ENCODE data around the gene ELK4.
A peak's percentile ranks its signal among the peaks of the same experiment; 100 is the strongest.

Gene ELK4

DNA sequence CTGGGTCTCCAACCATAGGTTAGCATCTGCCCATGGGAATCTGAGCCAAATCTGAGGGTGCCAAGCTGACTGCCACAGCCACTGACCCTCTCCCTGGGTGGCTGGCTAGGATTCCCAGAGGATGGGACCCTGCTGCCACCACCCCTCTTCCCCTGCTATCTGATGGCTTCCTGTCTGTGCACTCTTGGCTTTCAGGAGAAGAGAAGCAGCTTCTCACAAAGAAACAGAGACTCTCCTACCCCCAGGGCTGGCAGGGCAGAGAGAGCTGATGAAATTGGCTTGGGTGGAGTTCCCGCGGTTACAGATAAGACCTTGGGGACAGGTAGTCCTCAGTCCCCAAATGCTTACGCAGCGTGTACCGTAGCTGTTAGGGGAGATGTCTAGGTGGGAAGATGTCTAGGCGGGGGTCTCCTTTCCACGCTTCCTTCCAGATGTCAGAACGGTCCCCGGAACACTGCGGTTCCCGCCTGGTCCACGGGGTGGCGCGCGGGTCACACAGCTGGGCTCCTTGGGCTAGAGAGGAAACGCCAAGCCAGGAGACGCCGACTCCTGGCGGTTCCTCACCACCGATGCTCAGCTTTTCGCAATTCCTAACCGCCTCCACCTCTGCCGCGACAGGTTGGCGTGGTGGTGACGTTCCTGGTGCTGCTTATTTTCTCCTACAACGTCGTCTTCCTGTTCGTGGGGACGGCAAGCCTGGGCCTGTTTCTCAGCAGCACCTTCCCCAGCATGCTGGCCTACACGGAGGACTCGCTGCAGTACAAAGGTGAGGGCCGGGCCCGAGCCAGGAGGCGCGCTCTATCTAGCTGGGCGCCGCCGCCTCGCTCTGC, 40.1 kb downstream of the ELK4 start:
- Histone ChIP-seq H3K4me3 (ENCODE audit: low read length in 2 of 2) (peak overlapping the region; percentile 71 to 80), H3K27ac (ENCODE audit: low read depth in 2 of 2, low read length in 2 of 2) (peak overlapping the region; percentile 78 to 82), H3K27me3 (ENCODE audit: control insufficient read depth in 2 of 2, insufficient read depth in 2 of 2, low read length in 2 of 2) (no peaks in the 10 kb centered on the region), H3K9me3 (ENCODE audit: control insufficient read depth in 2 of 2, low read length in 2 of 2) (no peaks in the 10 kb centered on the region), H3K36me3 (ENCODE audit: control insufficient read depth in 2 of 2, insufficient read depth in 2 of 2, low read length in 2 of 2) (peaks cover 0 to 5% of the 10 kb centered on the region in 2 donors), H3K4me1 (ENCODE audit: control insufficient read depth in 2 of 2, insufficient read depth in 2 of 2, low read length in 2 of 2) (peaks cover 16 to 23% of the 10 kb centered on the region in 2 donors), H3K9ac (ENCODE audit: low read depth in 1 of 2, low read length in 2 of 2) (peak overlapping the region; percentile 70 to 76)

DNA sequence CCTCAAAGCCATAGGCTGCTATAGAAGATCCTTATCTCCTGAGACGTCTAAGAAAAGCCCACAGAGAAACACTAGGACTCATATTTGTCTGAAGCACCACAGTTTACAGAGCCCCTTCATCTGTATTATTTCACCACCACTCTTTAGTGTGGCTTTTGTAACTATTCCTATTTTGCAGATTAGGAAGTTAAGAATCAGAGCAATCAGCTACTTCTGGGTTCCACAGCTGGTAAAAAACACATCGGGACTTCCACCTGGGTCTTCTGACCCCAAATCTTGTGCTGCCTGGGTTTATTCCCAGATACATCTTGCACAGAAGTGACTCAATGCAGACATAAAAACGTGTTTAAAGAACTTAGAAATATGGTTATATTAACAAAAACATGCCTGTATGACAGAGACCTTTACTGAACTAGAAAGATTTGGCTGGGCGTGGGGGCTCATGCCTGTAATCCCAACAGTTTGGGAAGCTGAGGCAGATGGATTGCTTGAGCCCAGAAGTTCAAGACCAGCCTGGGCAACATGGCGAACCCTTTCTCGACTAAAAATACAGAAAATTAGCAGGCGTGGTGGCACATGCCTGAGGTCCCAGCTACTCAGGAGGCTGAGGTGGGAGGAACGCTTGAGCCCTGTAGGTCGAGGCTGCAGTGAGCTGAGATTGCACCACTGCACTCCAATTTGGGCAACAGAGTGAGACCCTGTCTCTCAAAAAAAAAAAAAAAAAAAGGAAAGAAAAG, 40.9 kb downstream of the ELK4 start:
- no peak overlapping the region for H3K4me3 ChIP-seq (ENCODE audit: low read length in 2 of 2)

DNA sequence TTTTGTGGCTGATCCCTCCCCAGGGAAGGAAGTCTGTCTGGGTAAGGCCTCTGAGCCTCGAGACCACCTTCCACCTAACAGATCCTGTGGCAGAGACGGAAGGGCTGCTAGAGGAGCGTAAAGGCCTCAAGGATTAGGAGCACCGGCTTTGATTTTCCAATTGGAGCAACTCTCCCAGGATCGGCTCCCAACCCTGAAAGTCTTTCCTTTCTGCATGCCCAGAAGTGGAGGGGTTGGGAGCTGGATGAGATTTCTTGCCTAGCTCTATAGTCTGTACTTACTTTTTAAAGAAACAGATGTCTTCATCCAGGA, 41.4 kb downstream of the ELK4 start:
- Histone ChIP-seq H3K27ac (ENCODE audit: low read depth in 2 of 2, low read length in 2 of 2) (peak overlapping the region; percentile 40 to 43), H3K9me3 (ENCODE audit: control insufficient read depth in 2 of 2, low read length in 2 of 2) (no peaks in the 10 kb centered on the region), H3K4me1 (ENCODE audit: control insufficient read depth in 2 of 2, insufficient read depth in 2 of 2, low read length in 2 of 2) (peaks cover 23 to 32% of the 10 kb centered on the region in 2 donors), H3K36me3 (ENCODE audit: control insufficient read depth in 2 of 2, insufficient read depth in 2 of 2, low read length in 2 of 2) (peaks cover 0 to 3% of the 10 kb centered on the region in 2 donors), H3K27me3 (ENCODE audit: control insufficient read depth in 2 of 2, insufficient read depth in 2 of 2, low read length in 2 of 2) (no peaks in the 10 kb centered on the region), H3K4me3 (ENCODE audit: low read length in 2 of 2) (no peak overlapping the region), H3K9ac (ENCODE audit: low read depth in 1 of 2, low read length in 2 of 2) (no peak overlapping the region)

More for the DNA sequence above, 40.9 kb downstream of the ELK4 start:
- Histone ChIP-seq H3K9me3 (ENCODE audit: control insufficient read depth in 2 of 2, low read length in 2 of 2) (no peaks in the 10 kb centered on the region), H3K27me3 (ENCODE audit: control insufficient read depth in 2 of 2, insufficient read depth in 2 of 2, low read length in 2 of 2) (no peaks in the 10 kb centered on the region), H3K9ac (ENCODE audit: low read depth in 1 of 2, low read length in 2 of 2) (no peak overlapping the region), H3K27ac (ENCODE audit: low read depth in 2 of 2, low read length in 2 of 2) (peak overlapping the region; percentile 40 to 43), H3K36me3 (ENCODE audit: control insufficient read depth in 2 of 2, insufficient read depth in 2 of 2, low read length in 2 of 2) (peaks cover 0 to 3% of the 10 kb centered on the region in 2 donors), H3K4me1 (ENCODE audit: control insufficient read depth in 2 of 2, insufficient read depth in 2 of 2, low read length in 2 of 2) (peaks cover 19 to 27% of the 10 kb centered on the region in 2 donors)

DNA sequence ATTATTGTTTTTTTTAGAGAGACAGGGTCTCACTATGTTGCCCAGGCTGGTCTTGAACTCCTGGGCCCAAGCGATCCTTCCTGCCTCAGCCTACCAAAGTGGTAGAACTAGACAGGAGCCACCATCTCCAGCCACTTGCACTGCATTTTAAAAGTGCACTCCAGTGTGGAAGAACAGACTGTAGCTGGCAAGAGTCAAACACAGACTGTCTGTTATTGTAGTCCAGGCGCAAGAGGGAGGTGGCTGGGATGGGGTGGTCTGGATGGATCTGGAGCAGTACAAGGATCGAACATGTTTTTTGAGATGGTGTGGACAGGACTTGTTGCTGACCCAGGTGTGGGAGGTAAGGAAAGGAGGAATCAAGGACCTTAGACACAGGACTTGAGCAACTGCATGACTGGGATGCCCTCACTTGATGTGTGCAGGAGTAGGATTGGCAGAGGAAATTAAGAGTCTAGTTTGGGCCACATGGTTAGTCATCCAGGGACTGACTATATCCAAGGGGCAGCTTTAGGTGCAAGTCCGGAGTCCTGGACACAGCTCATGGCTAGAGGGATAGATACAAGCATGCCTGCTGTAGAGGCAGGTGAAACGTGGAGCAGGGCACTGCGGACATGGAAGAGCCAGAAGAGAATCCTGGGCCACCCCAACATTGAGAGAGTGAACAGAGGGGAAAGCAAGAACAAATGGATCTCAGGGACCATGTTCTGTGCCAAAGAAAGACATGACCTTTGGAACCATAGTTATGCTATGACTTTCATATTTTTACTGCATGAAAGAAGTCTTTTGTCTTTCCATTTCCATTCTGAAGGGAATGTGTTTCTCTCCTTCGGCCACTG, 42.0 kb downstream of the ELK4 start:
- Histone ChIP-seq H3K27me3 (ENCODE audit: control insufficient read depth in 2 of 2, insufficient read depth in 2 of 2, low read length in 2 of 2) (no peaks in the 10 kb centered on the region), H3K9me3 (ENCODE audit: control insufficient read depth in 2 of 2, low read length in 2 of 2) (no peaks in the 10 kb centered on the region), H3K4me1 (ENCODE audit: control insufficient read depth in 2 of 2, insufficient read depth in 2 of 2, low read length in 2 of 2) (peaks cover 26 to 34% of the 10 kb centered on the region in 2 donors), H3K27ac (ENCODE audit: low read depth in 2 of 2, low read length in 2 of 2) (peak overlapping the region; percentile 40 to 43), H3K4me3 (ENCODE audit: low read length in 2 of 2) (no peak overlapping the region), H3K36me3 (ENCODE audit: control insufficient read depth in 2 of 2, insufficient read depth in 2 of 2, low read length in 2 of 2) (peaks cover 0 to 3% of the 10 kb centered on the region in 2 donors), H3K9ac (ENCODE audit: low read depth in 1 of 2, low read length in 2 of 2) (no peak overlapping the region)

DNA sequence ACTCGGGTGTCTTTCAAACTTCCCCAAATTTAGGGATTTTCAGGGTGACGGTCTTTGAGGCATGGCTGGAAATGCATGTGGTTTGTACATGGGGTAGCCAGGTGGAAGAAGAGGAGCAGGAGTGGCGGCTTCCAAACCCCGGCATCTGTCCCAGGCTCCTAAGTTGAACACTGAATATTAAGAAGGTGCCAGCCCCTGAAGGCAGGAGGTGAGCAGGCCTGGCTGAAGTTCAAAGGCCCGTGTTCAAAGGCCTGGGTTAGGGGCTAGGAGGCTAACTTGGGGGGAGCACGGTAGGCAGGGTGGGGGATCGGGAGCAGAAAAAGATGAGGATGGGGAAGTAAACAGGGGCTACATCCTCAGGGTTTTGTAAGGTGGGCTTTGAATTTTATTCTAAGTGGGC, 42.8 kb downstream of the ELK4 start:
- H3K9ac ChIP-seq (ENCODE audit: low read depth in 1 of 2, low read length in 2 of 2), result no peak overlapping the region
- no peaks in the 10 kb centered on the region for H3K27me3 ChIP-seq (ENCODE audit: control insufficient read depth in 2 of 2, insufficient read depth in 2 of 2, low read length in 2 of 2)
- H3K4me3 ChIP-seq (ENCODE audit: low read length in 2 of 2), result no peak overlapping the region
- no peak overlapping the region for H3K27ac ChIP-seq (ENCODE audit: low read depth in 2 of 2, low read length in 2 of 2)
- peaks cover 0 to 5% of the 10 kb centered on the region in 2 donors for H3K36me3 ChIP-seq (ENCODE audit: control insufficient read depth in 2 of 2, insufficient read depth in 2 of 2, low read length in 2 of 2)
- peaks cover 26 to 37% of the 10 kb centered on the region in 2 donors for H3K4me1 ChIP-seq (ENCODE audit: control insufficient read depth in 2 of 2, insufficient read depth in 2 of 2, low read length in 2 of 2)
- no peaks in the 10 kb centered on the region for H3K9me3 ChIP-seq (ENCODE audit: control insufficient read depth in 2 of 2, low read length in 2 of 2)

DNA sequence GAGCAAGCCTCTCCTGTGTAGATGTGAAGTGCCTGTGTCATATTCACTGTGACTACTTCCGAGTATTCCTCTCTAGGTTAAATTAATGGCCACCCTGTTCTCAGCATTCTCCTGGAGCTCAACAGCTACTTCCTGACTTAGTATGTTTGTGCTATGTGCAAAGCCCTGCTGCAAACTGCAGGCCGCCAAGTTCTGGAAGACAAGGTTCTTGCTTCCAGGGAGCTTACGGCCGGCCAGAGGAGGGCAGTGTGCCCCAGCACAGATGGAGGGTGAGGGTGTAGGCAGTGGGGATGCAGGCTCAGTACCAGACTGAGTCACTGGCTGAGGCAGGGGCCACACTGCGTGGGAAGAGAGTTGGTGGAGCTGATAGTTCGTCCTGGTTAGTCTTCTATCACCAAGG, 43.2 kb downstream of the ELK4 start:
- H3K27ac ChIP-seq (ENCODE audit: low read depth in 2 of 2, low read length in 2 of 2), result peak overlapping the region in 1 of 2 donors; percentile 13
- no peaks in the 10 kb centered on the region for H3K27me3 ChIP-seq (ENCODE audit: control insufficient read depth in 2 of 2, insufficient read depth in 2 of 2, low read length in 2 of 2)
- no peaks in the 10 kb centered on the region for H3K9me3 ChIP-seq (ENCODE audit: control insufficient read depth in 2 of 2, low read length in 2 of 2)
- H3K9ac ChIP-seq (ENCODE audit: low read depth in 1 of 2, low read length in 2 of 2), result no peak overlapping the region
- peaks cover 0 to 5% of the 10 kb centered on the region in 2 donors for H3K36me3 ChIP-seq (ENCODE audit: control insufficient read depth in 2 of 2, insufficient read depth in 2 of 2, low read length in 2 of 2)
- no peak overlapping the region for H3K4me3 ChIP-seq (ENCODE audit: low read length in 2 of 2)
- peaks cover 26 to 40% of the 10 kb centered on the region in 2 donors for H3K4me1 ChIP-seq (ENCODE audit: control insufficient read depth in 2 of 2, insufficient read depth in 2 of 2, low read length in 2 of 2)

DNA sequence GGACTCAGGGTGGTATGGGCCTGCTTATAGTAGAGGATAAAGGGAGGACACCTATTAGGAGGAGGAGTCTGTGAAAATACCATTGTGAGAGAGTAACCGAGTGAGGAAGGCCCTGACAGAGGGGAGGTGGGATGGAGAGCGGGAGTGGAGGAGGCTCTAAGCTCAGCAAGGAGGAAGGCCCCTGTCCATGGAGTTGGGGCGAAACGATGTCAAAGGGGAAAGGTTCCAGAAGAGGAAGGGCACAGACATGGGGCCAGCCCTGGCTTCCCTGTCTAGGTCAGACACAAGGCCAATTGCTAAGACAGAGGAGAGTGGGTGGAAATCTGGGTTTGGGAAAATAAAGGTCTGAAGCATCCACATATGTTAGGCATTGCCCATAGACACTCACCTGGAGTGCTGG, 44.2 kb downstream of the ELK4 start:
- no peak overlapping the region for H3K4me3 ChIP-seq (ENCODE audit: low read length in 2 of 2)
- H3K27me3 ChIP-seq (ENCODE audit: control insufficient read depth in 2 of 2, insufficient read depth in 2 of 2, low read length in 2 of 2), result no peaks in the 10 kb centered on the region
- H3K27ac ChIP-seq (ENCODE audit: low read depth in 2 of 2, low read length in 2 of 2), result no peak overlapping the region
- H3K36me3 ChIP-seq (ENCODE audit: control insufficient read depth in 2 of 2, insufficient read depth in 2 of 2, low read length in 2 of 2), result peaks cover 0 to 5% of the 10 kb centered on the region in 2 donors
- peaks cover 34 to 50% of the 10 kb centered on the region in 2 donors for H3K4me1 ChIP-seq (ENCODE audit: control insufficient read depth in 2 of 2, insufficient read depth in 2 of 2, low read length in 2 of 2)
- no peak overlapping the region for H3K9ac ChIP-seq (ENCODE audit: low read depth in 1 of 2, low read length in 2 of 2)
- no peaks in the 10 kb centered on the region for H3K9me3 ChIP-seq (ENCODE audit: control insufficient read depth in 2 of 2, low read length in 2 of 2)

DNA sequence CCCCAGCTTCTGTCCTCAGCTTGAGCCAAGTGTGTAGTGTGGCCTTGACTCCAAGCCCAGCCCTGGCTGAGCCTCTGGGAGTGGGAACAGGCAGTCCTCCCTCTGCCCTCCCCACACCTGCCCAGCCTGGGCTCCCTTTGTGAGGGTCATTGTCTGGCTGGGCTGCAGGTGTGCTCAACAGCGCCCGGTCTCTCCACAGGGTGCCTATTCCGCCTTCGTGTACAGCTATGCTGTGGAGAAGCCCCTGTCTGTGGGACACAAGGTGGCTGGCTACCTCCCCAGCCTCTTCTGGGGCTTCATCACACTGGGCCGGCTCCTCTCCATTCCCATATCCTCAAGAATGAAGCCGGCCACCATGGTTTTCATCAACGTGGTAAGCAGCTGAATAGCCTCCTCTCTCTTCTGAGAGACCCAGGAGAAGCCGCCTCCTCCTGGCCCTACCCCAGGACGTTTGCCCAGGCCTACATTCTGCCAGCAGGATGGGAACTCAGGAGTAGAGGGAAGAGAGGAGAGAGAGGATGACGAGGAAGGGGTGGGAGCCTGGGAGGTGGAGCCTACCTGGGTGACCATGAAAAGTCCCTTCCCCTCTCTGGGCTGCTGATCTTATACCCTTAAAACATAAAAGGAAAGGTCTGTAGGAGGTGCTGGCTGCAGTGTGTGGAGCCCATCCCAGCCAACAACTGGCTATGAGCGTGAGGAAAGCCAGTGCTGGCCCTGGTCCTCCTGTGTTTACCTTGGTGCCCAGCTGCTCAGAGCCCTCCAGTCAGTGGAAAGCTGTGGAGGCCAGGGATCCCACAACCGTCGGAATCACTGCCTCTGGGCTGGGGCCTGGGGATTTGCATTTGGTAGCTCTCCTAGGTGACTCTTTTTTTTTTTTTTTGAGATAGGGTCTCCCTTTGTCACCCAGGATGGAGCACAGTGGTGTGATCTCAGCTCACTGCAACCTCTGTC, 45.7 kb downstream of the ELK4 start:
- Histone ChIP-seq H3K27ac (ENCODE audit: low read depth in 2 of 2, low read length in 2 of 2) (peak overlapping the region; percentile 32 to 72), H3K9ac (ENCODE audit: low read depth in 1 of 2, low read length in 2 of 2) (peak overlapping the region in 1 of 2 donors; percentile 54), H3K4me3 (ENCODE audit: low read length in 2 of 2) (no peak overlapping the region), H3K9me3 (ENCODE audit: control insufficient read depth in 2 of 2, low read length in 2 of 2) (no peaks in the 10 kb centered on the region), H3K36me3 (ENCODE audit: control insufficient read depth in 2 of 2, insufficient read depth in 2 of 2, low read length in 2 of 2) (peaks cover 0 to 5% of the 10 kb centered on the region in 2 donors), H3K4me1 (ENCODE audit: control insufficient read depth in 2 of 2, insufficient read depth in 2 of 2, low read length in 2 of 2) (peaks cover 37 to 57% of the 10 kb centered on the region in 2 donors), H3K27me3 (ENCODE audit: control insufficient read depth in 2 of 2, insufficient read depth in 2 of 2, low read length in 2 of 2) (peaks cover 0 to 4% of the 10 kb centered on the region in 2 donors)

DNA sequence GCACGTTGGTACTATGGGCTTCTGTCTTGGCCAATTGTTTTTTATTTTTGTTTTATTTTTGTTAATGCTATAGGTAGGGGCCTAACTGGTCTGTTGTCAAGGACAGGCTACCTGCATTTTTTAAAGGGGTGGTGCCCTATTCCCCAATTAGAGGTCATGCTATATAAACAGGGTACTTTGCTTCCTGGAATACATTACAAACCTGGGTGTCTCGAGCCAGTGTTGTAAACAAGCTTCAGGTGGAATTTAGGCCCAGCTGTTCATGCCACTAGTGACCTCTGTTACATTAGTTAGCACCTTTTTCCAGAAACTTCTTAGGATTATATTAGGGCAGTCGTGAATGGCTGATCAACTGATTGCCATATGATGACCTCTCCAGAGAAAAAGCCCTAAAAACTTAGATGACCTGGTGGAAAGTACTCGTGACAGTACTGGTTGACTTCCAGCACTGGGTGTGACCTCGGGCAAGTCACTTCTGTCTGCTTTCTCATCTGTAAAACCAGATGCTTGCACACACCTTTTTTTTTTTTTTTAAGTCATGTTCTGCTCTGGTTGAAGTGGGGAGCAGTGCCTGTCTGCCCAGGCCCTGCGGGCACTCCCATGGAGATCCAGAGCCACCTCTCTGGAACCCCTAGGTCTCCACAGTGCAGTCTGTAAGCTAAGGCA, 46.5 kb downstream of the ELK4 start:
- H3K9ac ChIP-seq (ENCODE audit: low read depth in 1 of 2, low read length in 2 of 2), result peak overlapping the region in 1 of 2 donors; percentile 54
- peaks cover 0 to 5% of the 10 kb centered on the region in 2 donors for H3K36me3 ChIP-seq (ENCODE audit: control insufficient read depth in 2 of 2, insufficient read depth in 2 of 2, low read length in 2 of 2)
- H3K4me1 ChIP-seq (ENCODE audit: control insufficient read depth in 2 of 2, insufficient read depth in 2 of 2, low read length in 2 of 2), result peaks cover 35 to 51% of the 10 kb centered on the region in 2 donors
- no peaks in the 10 kb centered on the region for H3K9me3 ChIP-seq (ENCODE audit: control insufficient read depth in 2 of 2, low read length in 2 of 2)
- peaks cover 0 to 4% of the 10 kb centered on the region in 2 donors for H3K27me3 ChIP-seq (ENCODE audit: control insufficient read depth in 2 of 2, insufficient read depth in 2 of 2, low read length in 2 of 2)
- H3K4me3 ChIP-seq (ENCODE audit: low read length in 2 of 2), result no peak overlapping the region
- peak overlapping the region; percentile 32 to 72 for H3K27ac ChIP-seq (ENCODE audit: low read depth in 2 of 2, low read length in 2 of 2)
